Endothelial cell of umbilical vein (primary cell): ENCODE measurements around the gene WIPI1. TPM values are rescaled to one million over a fixed set of nuclear protein-coding genes. Genes with fewer than 3 reads are reported as not detected.

Experiments used
- BruUV-seq: library from RNA; stranded (reverse); fragments of 400-500 nt; replicated peaks from 2 replicates; lab custom pipeline; 2021; lab: Mats Ljungman, UMichigan
- CTCF ChIA-PET: fragments of 300-600, 350-600 bp; sonication (Branson Sonifier 250); formaldehyde crosslinking; loops from one replicate; lab custom pipeline; 2021; ENCODE audit warnings: antibody characterized with exemption, inconsistent platforms; lab: Charles Lee
- POLR2A ChIA-PET: fragments of 300-600, 350-600 bp; sonication (Branson Sonifier 250); formaldehyde crosslinking; loops from one replicate; lab custom pipeline; 2021; ENCODE audit warnings: antibody characterized with exemption, inconsistent platforms; lab: Charles Lee
- DNase-seq: peaks from one replicate; pipeline ENCODE4 v3.0.0-alpha.2; 2011; ENCODE audit warnings: low read depth, low spot score
- FAIRE-seq: peaks from 2 replicates; lab custom pipeline; 2011; peaks lifted over from hg19 to GRCh38; lab: Jason Lieb, UNC
- H2AFZ ChIP-seq: 2 replicates; pipeline ENCODE4 v1.6.0; 2012; ENCODE audit warnings: low read depth, low read length, control low read depth, inconsistent platforms
- H3K27ac ChIP-seq: 2 replicates; pipeline ENCODE4 v1.5.1; 2011; ENCODE audit warnings: low read depth, mild to moderate bottlenecking, control low read depth, low read length, moderate library complexity; ENCODE audit not compliant: insufficient read depth
- H3K27me3 ChIP-seq, 2 experiments: 2 replicates each; pipeline versions ENCODE4 v1.6.0 to v1.6.1; 2011; ENCODE audit warnings: low read length in 2 of 2, mixed read lengths in 1 of 2; ENCODE audit not compliant: control insufficient read depth in 2 of 2, insufficient read depth in 2 of 2
- H3K36me3 ChIP-seq, 2 experiments: 2 replicates in 1 of 2; 3 replicates in 1 of 2; pipeline ENCODE4 v1.5.1; 2011; ENCODE audit warnings: low read length in 2 of 2, mild to moderate bottlenecking in 1 of 2, moderate library complexity in 1 of 2; ENCODE audit not compliant: control insufficient read depth in 2 of 2, insufficient read depth in 2 of 2; ENCODE audit errors: extremely low read depth in 1 of 2
- H3K4me1 ChIP-seq: 3 replicates; pipeline ENCODE4 v1.5.1; 2011; ENCODE audit warnings: mild to moderate bottlenecking, low read length; ENCODE audit not compliant: control insufficient read depth, insufficient read depth; ENCODE audit errors: extremely low read depth
- H3K4me2 ChIP-seq: 2 replicates; pipeline ENCODE4 v1.6.1; 2011; ENCODE audit warnings: low read length, control low read depth, mixed read lengths; ENCODE audit not compliant: insufficient read depth
- H3K4me3 ChIP-seq, 3 experiments: fragments of 200-600 bp in 1 of 3; sonication (generic), shearing (Covaris generic) in 1 of 3; replicated peaks in 1 of 3; 2 replicates each; pipeline ENCODE4 v1.5.1; 2011 to 2016; ENCODE audit warnings: control low read depth in 3 of 3, low read length in 3 of 3, mild to moderate bottlenecking in 2 of 3, inconsistent platforms in 1 of 3, low read depth in 1 of 3, moderate library complexity in 1 of 3; ENCODE audit not compliant: insufficient read depth in 1 of 3
- H3K79me2 ChIP-seq: 2 replicates; pipeline ENCODE4 v1.6.0; 2012; ENCODE audit warnings: low read length, inconsistent platforms; ENCODE audit not compliant: control insufficient read depth, insufficient read depth
- H3K9ac ChIP-seq: replicated peaks from 2 replicates; pipeline ENCODE3; 2011; ENCODE audit warnings: low read length, control low read depth; ENCODE audit not compliant: insufficient read depth; ENCODE audit errors: extremely low read depth
- H3K9me1 ChIP-seq: replicated peaks from 3 replicates; pipeline ENCODE4 v1.6.0; 2011; ENCODE audit warnings: mild to moderate bottlenecking, low read length; ENCODE audit not compliant: control insufficient read depth, insufficient read depth; ENCODE audit errors: extremely low read depth
- H3K9me3 ChIP-seq: replicated peaks from 2 replicates; pipeline ENCODE4 v1.5.1; 2012; ENCODE audit warnings: low read length, inconsistent platforms; ENCODE audit not compliant: control insufficient read depth, insufficient read depth
- H4K20me1 ChIP-seq: replicated peaks from 2 replicates; pipeline ENCODE3; 2011; ENCODE audit warnings: mild to moderate bottlenecking, low read length; ENCODE audit not compliant: control insufficient read depth, insufficient read depth; ENCODE audit errors: extremely low read depth
- EZH2 ChIP-seq: IDR thresholded peaks from 2 replicates; pipeline ENCODE4 v1.6.1; 2012; ENCODE audit warnings: borderline replicate concordance, low read depth, mild to moderate bottlenecking, moderate library complexity, low read length, inconsistent platforms; ENCODE audit not compliant: severe bottlenecking
- FOS ChIP-seq: IDR thresholded peaks from 2 replicates; pipeline ENCODE4 v1.6.1; 2011; ENCODE audit warnings: mild to moderate bottlenecking, low read length, moderate library complexity, borderline replicate concordance; ENCODE audit not compliant: insufficient read depth
- GATA2 ChIP-seq: IDR thresholded peaks from 2 replicates; pipeline ENCODE4 v1.7.0; 2011; ENCODE audit warnings: low read depth, mild to moderate bottlenecking, moderate library complexity, mixed read lengths, low read length; ENCODE audit not compliant: insufficient read length, insufficient read depth
- JUN ChIP-seq: IDR thresholded peaks from 2 replicates; pipeline ENCODE4 v1.6.1; 2011; ENCODE audit warnings: borderline replicate concordance, low read depth; ENCODE audit not compliant: insufficient read length, insufficient read depth
- MYC ChIP-seq: IDR thresholded peaks from one replicate; pipeline ENCODE4 v1.6.1; 2011; ENCODE audit warnings: mild to moderate bottlenecking, low read depth, low read length
- POLR2A ChIP-seq: IDR thresholded peaks from 2 replicates; pipeline ENCODE4 v1.6.1; 2012; ENCODE audit warnings: low read depth, mild to moderate bottlenecking, control low read depth, low read length
- POLR2AphosphoS5 ChIP-seq: IDR thresholded peaks from 2 replicates; pipeline ENCODE4 v1.6.1; 2012; ENCODE audit warnings: low read depth, mild to moderate bottlenecking, control low read depth, low read length, moderate library complexity; ENCODE audit not compliant: insufficient read depth
- dilution Hi-C: fragments of 300-500 bp; cut with MboI; formaldehyde crosslinking; loops from one replicate; pipeline ENCODE4 v1.15.0; 2019; ENCODE audit warnings: low sequenced_read_pairs; ENCODE audit not compliant: extremely low pct_ligation_motif_present
- intact Hi-C: fragments of 100-400 bp; cut with micrococcal nuclease; formaldehyde crosslinking; loops from one replicate; pipeline ENCODE4 v1.10.0; 2022
- polyA plus RNA-seq, 4 experiments: library from polyadenylated mRNA; depleted of rRNA in 3 of 4; stranded (reverse) in 3 of 4; unstranded in 1 of 4; fragments of >200 nt; gene quantifications; 2 replicates each; pipeline versions ENCODE4 v1.2.1 to v1.2.3, GENCODE V29; 2011 to 2012; ENCODE audit warnings: missing spikeins in 1 of 4
- total RNA-seq: library from RNA; stranded (reverse); gene quantifications from 2 replicates; pipeline ENCODE4 v1.2.3, GENCODE V29; 2021
- TF ChIP-seq, protein P1 (sequence below): IDR thresholded peaks from 2 replicates; pipeline ENCODE4 v1.6.1; 2011; ENCODE audit not compliant: insufficient read depth, insufficient read length
- TF ChIP-seq, protein P2 (sequence below), 2 donors: IDR thresholded peaks; 1 replicate in 1 of 2; 2 replicates in 1 of 2; pipeline ENCODE4 v1.5.1; 2011; ENCODE audit warnings: low read length in 2 of 2, mild to moderate bottlenecking in 2 of 2, moderate library complexity in 2 of 2, control low read depth in 1 of 2, inconsistent platforms in 1 of 2, low read depth in 1 of 2; ENCODE audit not compliant: insufficient read depth in 1 of 2; ENCODE audit errors: extremely low read depth in 1 of 2

Gene WIPI1
- total and polyA plus RNA-seq, 2 donors (not counting 3 experiments of a cell fraction or from before 2014, with no cell fraction given) = 49.9 to 70.3 TPM

DNA sequence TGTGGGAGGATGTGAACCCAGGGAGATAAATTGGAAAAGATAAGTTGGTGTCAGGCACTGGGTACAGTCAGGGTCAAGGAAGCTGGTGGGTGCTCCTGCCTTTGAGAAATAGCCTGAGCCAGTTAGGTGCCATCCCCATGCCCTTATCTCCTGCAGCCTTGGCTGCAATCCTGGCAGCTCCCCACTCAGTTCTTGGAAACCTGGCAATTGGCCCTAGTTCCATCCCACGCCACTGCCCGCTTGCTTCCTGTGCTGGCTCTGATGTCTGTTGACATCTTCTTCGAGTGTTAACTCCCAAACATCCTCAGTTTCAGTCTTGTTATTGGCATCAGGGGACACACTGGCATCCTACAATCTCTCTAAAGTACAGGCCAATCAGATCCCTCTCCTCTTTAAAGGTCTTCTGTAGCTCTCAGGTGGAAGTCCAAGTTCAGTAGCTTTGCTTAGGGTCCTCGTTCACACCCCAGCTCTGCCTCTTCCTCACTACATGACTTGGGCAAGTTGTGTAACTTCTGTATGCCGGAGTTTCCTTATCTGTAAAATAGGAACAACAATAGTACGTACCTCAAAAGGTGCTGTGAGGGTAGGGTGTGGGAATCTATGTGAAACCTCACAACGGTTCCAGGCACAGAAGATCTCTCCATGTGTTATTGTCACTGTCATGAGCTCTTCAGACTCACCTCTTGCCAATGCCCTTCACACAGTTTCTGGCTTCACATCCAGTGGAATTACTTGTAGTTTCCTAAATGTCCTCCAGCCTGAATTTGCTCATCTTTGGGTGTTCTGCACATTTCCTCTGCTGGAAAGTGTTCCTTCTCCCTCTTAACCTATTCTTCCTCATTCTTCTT lies 41.4 kb upstream of the WIPI1 start:
- Histone ChIP-seq H3K4me2 (no peak overlapping the region), H3K9me1 (no peaks in the 10 kb centered on the region), H3K4me3 (no peak overlapping the region), H3K9me3 (no peaks in the 10 kb centered on the region), H2AFZ (no peak overlapping the region), H3K79me2 (no peaks in the 10 kb centered on the region), H3K9ac (no peak overlapping the region), H4K20me1 (no peaks in the 10 kb centered on the region), H3K27me3 (peaks cover 3 to 14% of the 10 kb centered on the region in 2 experiments), H3K27ac (no peak overlapping the region), H3K4me1 (no peaks in the 10 kb centered on the region), H3K36me3 (no peaks in the 10 kb centered on the region)
- DNase-seq = peak; percentile 18
- no TSS peak for BruUV-seq
- ChIA-PET CTCF (interaction anchor here (1.2 to 1.4 kb wide), 3 partner anchors 10 to 35 kb away, joined by 3 to 4 read pairs (median 3); no protein-coding TSS in a partner anchor), POLR2A (no interaction called here)
- intact Hi-C loops (no loop called here), dilution Hi-C loops (no loop called here)
- FAIRE-seq = no peak
- no peak for TF ChIP-seq POLR2AphosphoS5
- TF ChIP-seq, protein P1, sequence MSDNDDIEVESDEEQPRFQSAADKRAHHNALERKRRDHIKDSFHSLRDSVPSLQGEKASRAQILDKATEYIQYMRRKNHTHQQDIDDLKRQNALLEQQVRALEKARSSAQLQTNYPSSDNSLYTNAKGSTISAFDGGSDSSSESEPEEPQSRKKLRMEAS = no peak
- no peak for TF ChIP-seq POLR2A
- no peak for TF ChIP-seq MYC
- no peak for TF ChIP-seq FOS
- TF ChIP-seq GATA2 = no peak
- no peak for TF ChIP-seq JUN
- TF ChIP-seq, protein P2, sequence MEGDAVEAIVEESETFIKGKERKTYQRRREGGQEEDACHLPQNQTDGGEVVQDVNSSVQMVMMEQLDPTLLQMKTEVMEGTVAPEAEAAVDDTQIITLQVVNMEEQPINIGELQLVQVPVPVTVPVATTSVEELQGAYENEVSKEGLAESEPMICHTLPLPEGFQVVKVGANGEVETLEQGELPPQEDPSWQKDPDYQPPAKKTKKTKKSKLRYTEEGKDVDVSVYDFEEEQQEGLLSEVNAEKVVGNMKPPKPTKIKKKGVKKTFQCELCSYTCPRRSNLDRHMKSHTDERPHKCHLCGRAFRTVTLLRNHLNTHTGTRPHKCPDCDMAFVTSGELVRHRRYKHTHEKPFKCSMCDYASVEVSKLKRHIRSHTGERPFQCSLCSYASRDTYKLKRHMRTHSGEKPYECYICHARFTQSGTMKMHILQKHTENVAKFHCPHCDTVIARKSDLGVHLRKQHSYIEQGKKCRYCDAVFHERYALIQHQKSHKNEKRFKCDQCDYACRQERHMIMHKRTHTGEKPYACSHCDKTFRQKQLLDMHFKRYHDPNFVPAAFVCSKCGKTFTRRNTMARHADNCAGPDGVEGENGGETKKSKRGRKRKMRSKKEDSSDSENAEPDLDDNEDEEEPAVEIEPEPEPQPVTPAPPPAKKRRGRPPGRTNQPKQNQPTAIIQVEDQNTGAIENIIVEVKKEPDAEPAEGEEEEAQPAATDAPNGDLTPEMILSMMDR (IDR thresholded peaks at IDR 0.05; ENCODE audit: extremely low read depth in 1 of 2, insufficient read depth in 1 of 2, low read depth in 1 of 2, low read length in 2 of 2) = no peak
- no peak for TF ChIP-seq EZH2
